Activated CD4-positive, alpha-beta memory T cell treated with anti-CD3 and anti-CD28 coated beads for 36 hours (primary cell): Measurements from ENCODE around the gene PDYN. TPM values are rescaled to one million over a fixed set of nuclear protein-coding genes. Genes with fewer than 3 reads are reported as not detected.

Source experiments
- CTCF ChIA-PET: fragments of 350-600 bp; sonication (Branson Sonifier 250); formaldehyde crosslinking; loops from one replicate; lab custom pipeline; 2021; ENCODE audit warnings: antibody characterized with exemption, inconsistent platforms; lab: Charles Lee
- POLR2A ChIA-PET: fragments of 350-600 bp; sonication (Branson Sonifier 250); formaldehyde crosslinking; loops from one replicate; lab custom pipeline; 2021; ENCODE audit warnings: antibody characterized with exemption; lab: Charles Lee
- DNase-seq: peaks from one replicate; pipeline ENCODE4 v3.0.0-alpha.2; 2020
- H3K27ac Mint-ChIP-seq: one replicate; pipeline ENCODE4 v1.8.0; 2021; ENCODE audit warnings: mixed read lengths
- H3K27me3 Mint-ChIP-seq: one replicate; pipeline ENCODE4 v1.8.0; 2021; ENCODE audit warnings: mixed read lengths
- H3K36me3 Mint-ChIP-seq: one replicate; pipeline ENCODE4 v1.8.0; 2021; ENCODE audit warnings: mixed read lengths
- H3K4me1 Mint-ChIP-seq: one replicate; pipeline ENCODE4 v1.8.0; 2021; ENCODE audit warnings: low read depth, mixed read lengths
- H3K4me3 Mint-ChIP-seq: one replicate; pipeline ENCODE4 v1.8.0; 2021; ENCODE audit warnings: mild to moderate bottlenecking, mixed read lengths
- H3K9me3 Mint-ChIP-seq: one replicate; pipeline ENCODE4 v1.8.0; 2021; ENCODE audit warnings: mixed read lengths
- intact Hi-C: fragments of 100-400 bp; cut with micrococcal nuclease; formaldehyde crosslinking; loops from one replicate; pipeline ENCODE4 v1.15.1; 2023
- total RNA-seq, 2 experiments: library from RNA; stranded (reverse); gene quantifications; one replicate each; pipeline ENCODE4 v1.2.3, GENCODE V29; 2021

Gene PDYN
- total RNA-seq, 2 experiments from 2014 or later, result not detected

DNA sequence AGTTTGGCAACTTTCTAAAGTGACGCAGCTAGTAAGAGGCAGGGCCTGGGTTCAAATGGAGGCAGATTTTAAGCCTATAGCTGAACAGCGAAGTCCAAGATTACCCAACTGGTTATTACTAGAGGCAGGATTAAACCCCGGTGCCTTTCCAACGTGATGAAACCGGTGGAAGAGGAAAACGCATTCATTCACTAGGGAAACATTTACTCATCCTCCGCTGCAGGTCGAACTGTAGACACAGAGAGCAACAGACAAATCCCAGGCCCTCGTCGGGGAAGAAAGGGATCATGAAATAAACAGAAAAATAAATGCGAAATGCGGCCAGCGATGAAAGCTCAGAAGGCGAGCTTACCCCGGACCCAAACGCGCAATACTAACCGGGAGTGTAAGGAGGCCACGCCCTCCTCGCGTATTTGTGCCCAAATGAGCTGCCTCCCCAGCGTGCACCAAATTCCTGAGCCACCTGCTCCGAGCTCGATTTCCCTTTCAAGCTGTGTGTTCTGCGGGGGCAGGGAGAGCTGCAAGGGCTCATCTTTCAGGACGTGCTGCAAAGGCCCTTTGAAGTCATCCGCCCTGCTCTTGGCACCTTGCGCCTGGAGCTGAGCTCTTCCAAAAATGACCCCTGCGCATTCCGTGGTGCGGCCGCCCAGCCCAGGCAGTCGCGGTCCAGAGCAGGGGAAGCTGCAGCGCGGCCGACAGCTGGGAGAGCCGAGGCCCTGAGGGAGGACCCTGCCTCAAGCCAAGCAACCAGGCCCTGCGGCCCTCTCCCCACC is 46.9 kb downstream of the PDYN start:
- DNase-seq, result no peak
- no peak overlapping the region for H3K4me3 Mint-ChIP-seq
- H3K4me1 Mint-ChIP-seq, result no peaks in the 10 kb centered on the region
- intact Hi-C loops, result no loop called here
- no peak overlapping the region for H3K27ac Mint-ChIP-seq
- no peaks in the 10 kb centered on the region for H3K9me3 Mint-ChIP-seq
- ChIA-PET CTCF (no interaction called here), POLR2A (no interaction called here)
- no peaks in the 10 kb centered on the region for H3K36me3 Mint-ChIP-seq
- H3K27me3 Mint-ChIP-seq, result peaks cover 27% of the 10 kb centered on the region

DNA sequence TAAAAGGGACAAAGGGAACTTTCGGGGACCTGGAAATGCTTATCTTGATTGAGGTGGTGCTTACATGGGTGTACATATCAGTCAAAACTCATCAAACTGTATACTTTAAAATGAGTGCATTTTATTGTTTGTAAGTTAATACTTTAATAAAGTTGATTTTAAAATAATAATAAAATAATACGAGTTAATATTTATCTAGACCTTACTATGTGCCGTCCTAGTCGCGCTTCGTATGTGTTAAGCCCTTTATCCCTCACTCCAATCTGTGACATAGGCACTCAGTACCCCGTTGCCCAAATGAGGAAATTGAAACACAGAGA is 47.5 kb downstream of the PDYN start:
- Mint-ChIP-seq H3K4me1 (no peaks in the 10 kb centered on the region), H3K4me3 (no peak overlapping the region), H3K27me3 (peaks cover 27% of the 10 kb centered on the region), H3K27ac (no peak overlapping the region), H3K9me3 (no peaks in the 10 kb centered on the region), H3K36me3 (no peaks in the 10 kb centered on the region)
- ChIA-PET POLR2A (no interaction called here), CTCF (no interaction called here)
- intact Hi-C loops, result no loop called here
- no peak for DNase-seq

DNA sequence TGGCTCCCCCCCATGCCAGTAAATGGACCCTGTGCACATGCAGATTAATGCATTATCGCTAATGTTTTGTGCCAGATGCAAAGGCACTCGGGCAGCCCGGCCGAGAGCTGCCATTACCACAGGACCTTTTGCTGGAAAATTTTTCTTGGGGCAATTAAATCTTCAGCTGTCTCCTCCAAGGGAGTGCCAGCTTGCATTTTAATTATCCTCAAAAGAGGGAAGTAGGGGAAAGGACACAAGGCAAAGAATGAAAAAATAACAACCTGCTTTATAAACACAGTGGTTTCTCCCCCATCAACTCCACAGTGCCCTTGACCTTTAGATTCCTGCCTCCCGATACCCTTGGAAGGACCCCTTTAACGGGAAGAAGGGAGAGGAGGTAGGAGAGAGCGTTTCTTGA is 48.2 kb downstream of the PDYN start:
- Mint-ChIP-seq H3K27ac (no peak overlapping the region), H3K4me3 (no peak overlapping the region), H3K9me3 (no peaks in the 10 kb centered on the region), H3K4me1 (no peaks in the 10 kb centered on the region), H3K36me3 (no peaks in the 10 kb centered on the region), H3K27me3 (peaks cover 29% of the 10 kb centered on the region)
- intact Hi-C loops, result no loop called here
- CTCF ChIA-PET, result no interaction called here
- DNase-seq, result no peak
- POLR2A ChIA-PET, result no interaction called here

DNA sequence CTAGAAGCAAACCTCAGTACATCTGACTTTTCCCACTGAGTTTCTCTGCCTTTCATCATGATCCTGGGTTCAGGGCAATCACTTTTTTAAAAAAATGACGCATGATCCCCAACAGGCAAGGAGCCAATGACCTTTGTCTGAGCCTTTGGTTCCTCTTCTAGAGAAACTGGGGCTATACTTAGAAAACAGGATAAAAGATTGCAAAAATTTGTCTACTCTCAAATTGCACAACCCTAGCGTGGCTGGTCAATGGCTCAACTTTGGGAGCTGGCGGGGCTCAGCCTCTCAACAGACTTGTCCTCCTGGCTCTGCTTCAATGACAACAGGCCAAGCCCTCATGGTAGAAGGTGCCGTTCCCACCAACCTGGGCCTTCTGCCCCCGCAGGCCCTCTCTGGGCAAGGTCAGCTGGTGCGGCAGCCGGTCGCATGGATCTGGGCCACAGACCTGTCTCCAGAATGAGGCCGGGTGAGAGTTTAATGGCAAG is 48.7 kb downstream of the PDYN start:
- H3K27me3 Mint-ChIP-seq, result peaks cover 29% of the 10 kb centered on the region
- intact Hi-C loops, result no loop called here
- no peak for DNase-seq
- H3K27ac Mint-ChIP-seq, result no peak overlapping the region
- H3K4me3 Mint-ChIP-seq, result no peak overlapping the region
- no peaks in the 10 kb centered on the region for H3K9me3 Mint-ChIP-seq
- ChIA-PET POLR2A (no interaction called here), CTCF (no interaction called here)
- H3K36me3 Mint-ChIP-seq, result no peaks in the 10 kb centered on the region
- no peaks in the 10 kb centered on the region for H3K4me1 Mint-ChIP-seq

DNA sequence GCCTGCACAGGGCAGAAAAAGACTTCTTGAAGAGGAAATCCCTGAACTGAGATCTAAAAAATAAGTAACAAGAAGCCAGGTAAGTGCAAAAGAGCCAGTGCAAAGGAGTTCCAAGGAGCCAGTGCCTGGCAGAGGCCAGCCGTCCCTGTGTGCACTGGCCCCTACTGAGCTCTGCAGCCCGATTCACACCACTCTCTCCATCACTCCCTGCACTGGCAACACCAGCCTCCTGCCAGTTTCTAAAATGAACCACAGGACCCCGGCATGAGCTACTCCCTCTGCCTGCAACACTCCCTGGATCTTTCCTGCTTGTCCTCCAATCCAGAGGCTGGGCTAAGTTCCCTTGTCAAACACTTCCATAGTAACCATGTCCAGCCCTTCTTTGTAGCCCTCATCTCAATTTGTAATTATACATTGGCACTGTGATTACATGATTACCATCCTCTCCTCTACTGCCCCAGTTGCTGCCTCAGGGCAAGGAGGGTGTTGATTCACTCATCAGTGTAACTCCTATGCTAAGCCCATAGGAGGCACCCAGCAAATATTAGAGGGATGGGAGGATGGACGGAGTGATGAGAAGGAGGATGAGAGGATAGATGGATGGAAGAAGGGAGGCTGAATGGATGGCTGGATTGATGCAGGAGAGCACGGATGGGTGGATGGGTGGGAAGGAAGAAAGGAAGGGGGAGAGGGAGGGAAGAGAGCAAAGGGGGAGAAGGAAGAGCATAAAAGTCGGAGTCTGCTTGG is 49.3 kb downstream of the PDYN start:
- POLR2A ChIA-PET, result no interaction called here
- H3K9me3 Mint-ChIP-seq, result no peaks in the 10 kb centered on the region
- H3K27ac Mint-ChIP-seq, result no peak overlapping the region
- H3K36me3 Mint-ChIP-seq, result no peaks in the 10 kb centered on the region
- H3K27me3 Mint-ChIP-seq, result peaks cover 29% of the 10 kb centered on the region
- intact Hi-C loops, result no loop called here
- H3K4me3 Mint-ChIP-seq, result no peak overlapping the region
- H3K4me1 Mint-ChIP-seq, result no peaks in the 10 kb centered on the region
- CTCF ChIA-PET, result no interaction called here
- DNase-seq, result no peak

DNA sequence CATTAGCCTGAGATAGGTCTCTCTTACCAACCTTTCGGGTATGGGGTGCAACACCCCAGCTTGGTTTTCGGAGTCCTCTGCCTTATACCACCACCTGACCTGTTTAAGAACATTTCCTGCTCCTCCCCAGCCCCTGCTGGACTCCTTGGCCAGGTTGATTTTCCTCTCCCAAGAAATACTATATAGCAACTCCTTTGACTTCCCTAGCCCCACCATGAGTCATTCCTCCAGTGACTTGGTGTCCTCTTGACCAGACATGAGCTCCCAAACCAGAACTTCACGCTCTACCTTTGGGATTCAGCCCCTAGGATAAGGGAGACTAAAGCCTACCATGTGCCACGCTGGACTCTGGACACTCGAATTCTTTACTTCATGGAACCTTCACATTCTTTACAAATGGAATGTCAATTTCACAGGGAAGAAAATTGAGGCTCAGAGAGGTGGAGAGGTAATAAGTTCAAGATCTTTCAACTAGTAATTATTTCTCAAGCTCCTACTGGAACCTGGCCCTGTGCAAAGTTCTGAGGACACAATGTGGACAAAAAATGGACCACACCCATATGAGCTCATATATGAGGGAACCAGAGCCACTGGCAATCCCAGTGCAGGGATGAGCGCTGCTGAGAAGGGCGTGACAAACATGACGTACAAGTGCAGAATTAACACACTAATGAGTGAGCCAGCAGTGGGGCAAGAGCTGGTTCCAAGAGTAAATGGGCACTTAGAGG is 50.4 kb downstream of the PDYN start:
- H3K27me3 Mint-ChIP-seq, result peaks cover 27% of the 10 kb centered on the region
- CTCF ChIA-PET, result no interaction called here
- DNase-seq, result no peak
- no peak overlapping the region for H3K4me3 Mint-ChIP-seq
- intact Hi-C loops, result no loop called here
- no peak overlapping the region for H3K27ac Mint-ChIP-seq
- POLR2A ChIA-PET, result no interaction called here
- no peaks in the 10 kb centered on the region for H3K36me3 Mint-ChIP-seq
- H3K4me1 Mint-ChIP-seq, result no peaks in the 10 kb centered on the region
- no peaks in the 10 kb centered on the region for H3K9me3 Mint-ChIP-seq

DNA sequence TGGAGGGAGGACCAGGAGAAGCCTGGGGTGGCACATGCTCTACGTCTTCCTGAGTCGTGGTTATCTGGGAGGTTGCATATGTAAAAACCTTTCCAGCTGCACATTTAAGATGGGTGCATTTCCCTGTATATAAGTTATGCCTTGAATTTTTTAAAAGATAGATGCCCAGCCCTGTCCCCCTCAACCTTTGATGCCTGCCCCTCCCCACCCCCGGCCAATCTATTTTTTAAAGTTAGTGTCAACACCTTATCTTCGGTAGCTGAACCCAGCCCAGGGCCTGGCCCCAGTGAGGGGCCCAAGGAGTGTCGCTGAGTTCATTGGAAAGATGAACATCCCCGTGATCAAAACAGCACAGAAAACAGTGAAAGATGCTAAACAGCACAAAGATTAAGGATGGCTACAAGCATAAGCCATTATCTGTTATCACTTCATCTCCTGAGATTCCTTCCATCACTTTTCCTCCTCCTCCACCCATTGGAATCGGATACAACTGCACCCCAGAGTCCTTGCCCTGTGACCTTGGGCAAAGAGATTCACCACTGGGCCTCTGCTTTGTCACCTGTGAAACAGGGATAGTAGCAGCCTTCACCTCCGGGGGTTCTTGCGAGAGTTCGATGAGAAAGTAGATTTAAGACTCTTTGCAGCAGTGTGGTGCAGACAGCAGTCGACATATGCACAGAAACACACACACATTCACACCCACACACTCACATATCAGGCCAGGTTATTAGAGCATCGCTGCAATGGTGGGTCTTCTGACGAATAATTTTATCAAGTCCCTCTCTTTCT is 51.2 kb downstream of the PDYN start:
- peaks cover 24% of the 10 kb centered on the region for H3K27me3 Mint-ChIP-seq
- no peak overlapping the region for H3K4me3 Mint-ChIP-seq
- no peak overlapping the region for H3K27ac Mint-ChIP-seq
- DNase-seq, result no peak
- no peaks in the 10 kb centered on the region for H3K4me1 Mint-ChIP-seq
- H3K36me3 Mint-ChIP-seq, result no peaks in the 10 kb centered on the region
- CTCF ChIA-PET, result no interaction called here
- POLR2A ChIA-PET, result no interaction called here
- H3K9me3 Mint-ChIP-seq, result no peaks in the 10 kb centered on the region
- intact Hi-C loops, result no loop called here

DNA sequence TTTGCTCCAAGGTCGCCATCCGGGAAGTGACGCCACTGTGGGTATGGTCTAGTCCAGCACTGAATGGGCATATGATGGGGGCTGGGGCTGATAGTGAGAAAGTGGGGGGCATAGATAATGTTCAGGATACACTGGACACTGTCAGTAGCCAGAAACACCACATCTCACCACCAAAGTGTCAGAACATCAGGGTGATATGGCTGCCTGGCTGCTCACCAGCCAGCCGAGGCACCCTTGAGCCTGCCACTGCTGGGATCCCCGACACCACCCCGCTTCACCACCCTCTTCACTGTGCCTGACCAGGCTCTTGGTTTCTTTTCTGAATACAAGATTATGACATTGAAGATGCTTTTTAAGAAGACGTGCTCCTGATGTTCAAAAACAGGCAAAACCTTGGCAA is 51.8 kb downstream of the PDYN start:
- POLR2A ChIA-PET, result no interaction called here
- Mint-ChIP-seq H3K4me3 (no peak overlapping the region), H3K9me3 (no peaks in the 10 kb centered on the region), H3K27me3 (peaks cover 22% of the 10 kb centered on the region), H3K27ac (no peak overlapping the region), H3K4me1 (no peaks in the 10 kb centered on the region), H3K36me3 (no peaks in the 10 kb centered on the region)
- no peak for DNase-seq
- CTCF ChIA-PET, result no interaction called here
- intact Hi-C loops, result no loop called here

DNA sequence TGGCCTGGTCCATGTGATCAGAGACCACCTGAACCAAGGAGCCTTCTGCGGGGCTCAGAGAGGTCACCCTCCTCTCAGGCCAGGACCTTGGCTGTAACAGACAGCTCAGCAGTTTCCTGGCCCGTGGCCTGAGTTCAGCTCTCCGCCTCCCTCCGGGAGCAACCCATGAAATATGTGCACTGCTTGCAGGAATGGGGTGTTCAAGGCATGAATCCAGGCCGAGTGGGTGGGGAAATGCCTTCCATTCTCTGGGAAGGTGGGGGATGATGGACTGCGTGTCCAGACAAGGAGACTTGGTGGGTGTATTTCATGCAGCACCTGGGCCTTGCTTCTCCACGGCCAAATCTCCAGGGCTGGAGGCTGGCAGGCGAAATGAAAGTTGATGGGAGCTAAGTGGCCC is 52.6 kb downstream of the PDYN start:
- CTCF ChIA-PET, result no interaction called here
- POLR2A ChIA-PET, result no interaction called here

DNA sequence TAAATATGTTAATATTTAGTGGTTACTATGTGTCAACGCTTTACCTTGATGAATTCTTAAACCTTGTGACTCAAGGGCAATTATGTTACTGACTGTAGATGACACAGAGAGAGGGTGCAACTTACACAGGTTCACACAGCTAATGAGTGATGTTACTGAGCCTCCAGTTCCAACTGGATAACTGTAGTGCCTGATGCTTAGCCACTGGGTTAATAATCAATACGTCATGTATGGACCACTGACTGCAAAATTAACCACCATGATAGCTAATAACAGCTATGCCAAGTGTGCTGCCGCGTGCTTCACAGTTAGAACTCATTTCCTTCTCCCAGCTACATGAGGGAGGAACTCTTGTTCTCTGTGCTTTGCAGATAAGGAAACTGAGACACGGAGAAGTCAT is 53.3 kb downstream of the PDYN start:
- POLR2A ChIA-PET, result no interaction called here
- H3K27ac Mint-ChIP-seq, result no peak overlapping the region
- no peak overlapping the region for H3K4me3 Mint-ChIP-seq
- DNase-seq, result no peak
- intact Hi-C loops, result no loop called here
- H3K36me3 Mint-ChIP-seq, result no peaks in the 10 kb centered on the region
- CTCF ChIA-PET, result no interaction called here
- H3K4me1 Mint-ChIP-seq, result no peaks in the 10 kb centered on the region
- no peaks in the 10 kb centered on the region for H3K9me3 Mint-ChIP-seq
- peaks cover 17% of the 10 kb centered on the region for H3K27me3 Mint-ChIP-seq

More for the DNA sequence above, 52.6 kb downstream of the PDYN start:
- Mint-ChIP-seq H3K36me3 (no peaks in the 10 kb centered on the region), H3K4me3 (no peak overlapping the region), H3K9me3 (no peaks in the 10 kb centered on the region), H3K27ac (no peak overlapping the region), H3K4me1 (no peaks in the 10 kb centered on the region), H3K27me3 (peaks cover 17% of the 10 kb centered on the region)
- no peak for DNase-seq
- intact Hi-C loops, result no loop called here

DNA sequence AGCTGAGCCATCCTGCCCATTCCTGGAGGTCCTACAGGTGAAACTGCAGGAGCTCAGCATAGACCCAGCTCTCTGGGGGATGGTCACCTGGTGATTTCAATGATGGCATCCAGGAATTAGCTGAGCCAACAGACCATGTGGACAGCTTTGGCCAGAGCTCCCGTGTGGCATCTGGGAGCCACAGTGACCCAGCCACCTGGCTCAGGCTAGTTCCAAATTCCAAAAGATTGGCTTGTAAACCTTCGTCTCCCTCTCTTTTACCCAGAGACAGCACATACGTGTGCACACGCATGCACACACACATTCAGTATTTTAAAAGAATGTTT is 54.6 kb downstream of the PDYN start:
- Mint-ChIP-seq H3K4me3 (no peak overlapping the region), H3K9me3 (no peaks in the 10 kb centered on the region), H3K27ac (no peak overlapping the region), H3K36me3 (no peaks in the 10 kb centered on the region), H3K27me3 (peaks cover 15% of the 10 kb centered on the region), H3K4me1 (no peaks in the 10 kb centered on the region)
- ChIA-PET CTCF (no interaction called here), POLR2A (no interaction called here)
- no peak for DNase-seq
- intact Hi-C loops, result no loop called here
